Measurements from ENCODE around the gene MBTD1. TPM values are rescaled to one million over a fixed set of nuclear protein-coding genes. Genes with fewer than 3 reads are reported as not detected.
"Not testable (repeated sequence)": the region's sequence is repeated elsewhere in the genome, so short reads cannot be mapped to it uniquely, and the experiment has no call there.

Gene MBTD1
- total and polyA plus RNA-seq, 4 donors: 24.7 to 44.2 (median 25.5) TPM

- H3K27ac ChIP-seq (ENCODE audit: low read depth, low read length): no peak overlapping the region
- no peaks in the 10 kb centered on the region for H3K9me3 ChIP-seq (ENCODE audit: control insufficient read depth, insufficient read depth, low read length)
- H3K4me1 ChIP-seq (ENCODE audit: control insufficient read depth, insufficient read depth, low read length): no peaks in the 10 kb centered on the region
- H3K4me3 ChIP-seq (ENCODE audit: low read depth, low read length): no peak overlapping the region
- H3K36me3 ChIP-seq (ENCODE audit: control insufficient read depth, insufficient read depth, low read length): peaks cover 33% of the 10 kb centered on the region
- DNase-seq (ENCODE audit: low read depth in 4 of 6, low spot score in 6 of 6): no peak
- H3K27me3 ChIP-seq (ENCODE audit: control insufficient read depth, insufficient read depth, low read length): no peaks in the 10 kb centered on the region
- WGBS (ENCODE audit: insufficient coverage): 100% methylated on average over 1 of the region's 1 CpG
Observed at GRCh38 chr17:51272812-51273211, 13.0 kb upstream of the MBTD1 start.

GRCh38 chr17:51270636-51271035 lies 10.8 kb upstream of the MBTD1 start:
- DNase-seq (ENCODE audit: low read depth in 4 of 6, low spot score in 6 of 6): no peak
- no peaks in the 10 kb centered on the region for H3K9me3 ChIP-seq (ENCODE audit: control insufficient read depth, insufficient read depth, low read length)
- no peaks in the 10 kb centered on the region for H3K27me3 ChIP-seq (ENCODE audit: control insufficient read depth, insufficient read depth, low read length)
- no CpG with 5 or more reads among the region's 1 CpG for WGBS (ENCODE audit: insufficient coverage)
- H3K27ac ChIP-seq (ENCODE audit: low read depth, low read length): no peak overlapping the region
- no peaks in the 10 kb centered on the region for H3K4me1 ChIP-seq (ENCODE audit: control insufficient read depth, insufficient read depth, low read length)
- H3K36me3 ChIP-seq (ENCODE audit: control insufficient read depth, insufficient read depth, low read length): peaks cover 30% of the 10 kb centered on the region
- no peak overlapping the region for H3K4me3 ChIP-seq (ENCODE audit: low read depth, low read length)

GRCh38 chr17:51269991-51270390 lies 10.1 kb upstream of the MBTD1 start:
- Histone ChIP-seq H3K9me3 (ENCODE audit: control insufficient read depth, insufficient read depth, low read length) (no peaks in the 10 kb centered on the region), H3K36me3 (ENCODE audit: control insufficient read depth, insufficient read depth, low read length) (peaks cover 37% of the 10 kb centered on the region), H3K4me1 (ENCODE audit: control insufficient read depth, insufficient read depth, low read length) (no peaks in the 10 kb centered on the region), H3K4me3 (ENCODE audit: low read depth, low read length) (no peak overlapping the region), H3K27ac (ENCODE audit: low read depth, low read length) (no peak overlapping the region), H3K27me3 (ENCODE audit: control insufficient read depth, insufficient read depth, low read length) (no peaks in the 10 kb centered on the region)
- no CpG with 5 or more reads among the region's 6 CpGs for WGBS (ENCODE audit: insufficient coverage)
- no peak for DNase-seq (ENCODE audit: low read depth in 4 of 6, low spot score in 6 of 6)

GRCh38 chr17:51264466-51264865 lies 4.6 kb upstream of the MBTD1 start:
- WGBS (ENCODE audit: insufficient coverage): no CpG with 5 or more reads among the region's 4 CpGs
- peaks cover 21% of the 10 kb centered on the region for H3K36me3 ChIP-seq (ENCODE audit: control insufficient read depth, insufficient read depth, low read length)
- not testable (repeated sequence) for DNase-seq (ENCODE audit: low read depth in 4 of 6, low spot score in 6 of 6); H3K27me3 ChIP-seq (ENCODE audit: control insufficient read depth, insufficient read depth, low read length); H3K4me3 ChIP-seq (ENCODE audit: low read depth, low read length); H3K27ac ChIP-seq (ENCODE audit: low read depth, low read length); H3K9me3 ChIP-seq (ENCODE audit: control insufficient read depth, insufficient read depth, low read length)
- H3K4me1 ChIP-seq (ENCODE audit: control insufficient read depth, insufficient read depth, low read length): peaks cover 15% of the 10 kb centered on the region

- Histone ChIP-seq H3K27ac (ENCODE audit: low read depth, low read length) (no peak overlapping the region), H3K36me3 (ENCODE audit: control insufficient read depth, insufficient read depth, low read length) (peaks cover 14% of the 10 kb centered on the region), H3K27me3 (ENCODE audit: control insufficient read depth, insufficient read depth, low read length) (no peaks in the 10 kb centered on the region), H3K4me1 (ENCODE audit: control insufficient read depth, insufficient read depth, low read length) (peaks cover 24% of the 10 kb centered on the region), H3K9me3 (ENCODE audit: control insufficient read depth, insufficient read depth, low read length) (no peaks in the 10 kb centered on the region), H3K4me3 (ENCODE audit: low read depth, low read length) (no peak overlapping the region)
- no peak for DNase-seq (ENCODE audit: low read depth in 4 of 6, low spot score in 6 of 6)
- no CpG with 5 or more reads among the region's 3 CpGs for WGBS (ENCODE audit: insufficient coverage)
Observed at GRCh38 chr17:51263006-51263405, 3.2 kb upstream of the MBTD1 start.

GRCh38 chr17:51261024-51261963 lies 1.4 kb upstream of the MBTD1 start:
- H3K4me3 ChIP-seq (ENCODE audit: low read depth, low read length): peak overlapping the region; percentile 81
- peak in 4 of 6 donors; percentile 29 to 83 (median 56) for DNase-seq (ENCODE audit: low read depth in 4 of 6, low spot score in 6 of 6)
- H3K36me3 ChIP-seq (ENCODE audit: control insufficient read depth, insufficient read depth, low read length): peaks cover 7% of the 10 kb centered on the region
- H3K27ac ChIP-seq (ENCODE audit: low read depth, low read length): peak overlapping the region; percentile 98
- H3K27me3 ChIP-seq (ENCODE audit: control insufficient read depth, insufficient read depth, low read length): no peaks in the 10 kb centered on the region
- H3K4me1 ChIP-seq (ENCODE audit: control insufficient read depth, insufficient read depth, low read length): peaks cover 24% of the 10 kb centered on the region
- 9% methylated on average over 39 of the region's 42 CpGs for WGBS (ENCODE audit: insufficient coverage)
- H3K9me3 ChIP-seq (ENCODE audit: control insufficient read depth, insufficient read depth, low read length): no peaks in the 10 kb centered on the region

GRCh38 chr17:51260237-51261023 lies 581 bp upstream of the MBTD1 start, which contains the start of gene UTP18:
TSS of gene UTP18 (plus strand) at chr17:51260546. CDS start at chr17:51260585, 39 bp downstream.
- H3K9me3 ChIP-seq (ENCODE audit: control insufficient read depth, insufficient read depth, low read length): no peaks in the 10 kb centered on the region
- DNase-seq (ENCODE audit: low read depth in 4 of 6, low spot score in 6 of 6): peak; percentile 94 to 99 (median 98)
- peak within 1 kb of the TSS; percentile 81 for H3K4me3 ChIP-seq (ENCODE audit: low read depth, low read length)
- H3K4me1 ChIP-seq (ENCODE audit: control insufficient read depth, insufficient read depth, low read length): peaks cover 24% of the 10 kb centered on the region
- no peaks in the 10 kb centered on the region for H3K27me3 ChIP-seq (ENCODE audit: control insufficient read depth, insufficient read depth, low read length)
- peak within 1 kb of the TSS; percentile 98 for H3K27ac ChIP-seq (ENCODE audit: low read depth, low read length)
- peaks cover 5% of the 10 kb centered on the region for H3K36me3 ChIP-seq (ENCODE audit: control insufficient read depth, insufficient read depth, low read length)
- WGBS (ENCODE audit: insufficient coverage): under 1% methylated on average over 84 of the region's 93 CpGs

- Histone ChIP-seq H3K27me3 (ENCODE audit: control insufficient read depth, insufficient read depth, low read length) (no peaks in the 10 kb centered on the region), H3K4me1 (ENCODE audit: control insufficient read depth, insufficient read depth, low read length) (peaks cover 24% of the 10 kb centered on the region)
- DNase-seq (ENCODE audit: low read depth in 4 of 6, low spot score in 6 of 6): peak in 2 of 6 donors; percentile 5 to 41
Observed at GRCh38 chr17:51258756-51259563, 889 bp downstream of the MBTD1 start.

More at GRCh38 chr17:51258756-51259563, 889 bp downstream of the MBTD1 start:
- Histone ChIP-seq H3K9me3 (ENCODE audit: control insufficient read depth, insufficient read depth, low read length) (no peaks in the 10 kb centered on the region), H3K36me3 (ENCODE audit: control insufficient read depth, insufficient read depth, low read length) (peaks cover 4% of the 10 kb centered on the region), H3K27ac (ENCODE audit: low read depth, low read length) (peak overlapping the region; percentile 98), H3K4me3 (ENCODE audit: low read depth, low read length) (peak overlapping the region; percentile 81)
- 0% methylated on average over 14 of the region's 18 CpGs for WGBS (ENCODE audit: insufficient coverage)

All from spinal cord (tissue), 10 donors.